CD4-positive, alpha-beta T cell treated with Interleukin-6 at 100 ng/mL for 8 hours (primary cell): ENCODE data around the gene ASIC2.

ENCODE experiments used
- DNase-seq: peaks from one replicate; pipeline ENCODE4 v3.0.0-alpha.2; 2020; ENCODE audit warnings: mixed read lengths, low spot score

ASIC2 gene

GRCh38 chr17:33292981-33293867, at the start of gene ASIC2:
ASIC2 (minus strand) TSS chr17:33293295.
- DNase-seq = no peak

- DNase-seq = no peak
Observed at GRCh38 chr17:33342025-33342424, 48.9 kb upstream of the ASIC2 start.

GRCh38 chr17:33338242-33338641, 45.1 kb upstream of the ASIC2 start:
- no peak for DNase-seq

- DNase-seq = no peak
Observed at GRCh38 chr17:33335491-33336173, 42.5 kb upstream of the ASIC2 start.

GRCh38 chr17:33334703-33335102, 41.6 kb upstream of the ASIC2 start:
- DNase-seq = no peak

- no peak for DNase-seq
Observed at GRCh38 chr17:33330877-33331276, 37.8 kb upstream of the ASIC2 start.

- no peak for DNase-seq
Observed at GRCh38 chr17:33328129-33328528, 35.0 kb upstream of the ASIC2 start.

- DNase-seq = no peak
Observed at GRCh38 chr17:33324736-33325135, 31.6 kb upstream of the ASIC2 start.

GRCh38 chr17:33322063-33322462, 29.0 kb upstream of the ASIC2 start:
- DNase-seq = no peak

- DNase-seq = no peak
Observed at GRCh38 chr17:33318241-33318640, 25.1 kb upstream of the ASIC2 start.

GRCh38 chr17:33316746-33317145, 23.7 kb upstream of the ASIC2 start:
- DNase-seq = no peak

- no peak for DNase-seq
Observed at GRCh38 chr17:33310296-33310695, 17.2 kb upstream of the ASIC2 start.

GRCh38 chr17:33303254-33303653, 10.2 kb upstream of the ASIC2 start:
- DNase-seq = no peak

GRCh38 chr17:33302394-33302793, 9.3 kb upstream of the ASIC2 start:
- no peak for DNase-seq

- no peak for DNase-seq
Observed at GRCh38 chr17:33300241-33300640, 7.1 kb upstream of the ASIC2 start.

GRCh38 chr17:33299115-33299514, 6.0 kb upstream of the ASIC2 start:
- DNase-seq = no peak

GRCh38 chr17:33297643-33298042, 4.5 kb upstream of the ASIC2 start:
- no peak for DNase-seq

- no peak for DNase-seq
Observed at GRCh38 chr17:33294994-33295393, 1.9 kb upstream of the ASIC2 start.

- DNase-seq = no peak
Observed at GRCh38 chr17:33292201-33292980, 704 bp downstream of the ASIC2 start.

GRCh38 chr17:33291248-33292200, 1.6 kb downstream of the ASIC2 start:
- no peak for DNase-seq

GRCh38 chr17:33290253-33290652, 2.8 kb downstream of the ASIC2 start:
- no peak for DNase-seq
